Measurements from ENCODE around the gene SLX4. TPM values are rescaled to one million over a fixed set of nuclear protein-coding genes. Genes with fewer than 3 reads are reported as not detected.
"Not testable (repeated sequence)": the region's sequence is repeated elsewhere in the genome, so short reads cannot be mapped to it uniquely, and the experiment has no call there.

The SLX4 gene
- total RNA-seq, 1 donor from 2014 or later: 13.3 TPM

GRCh38 chr16:3618769-3619141, 7.3 kb upstream of the SLX4 start:
- DNase-seq (ENCODE audit: extremely low spot score, unreplicated experiment): no peak
- no peaks in the 10 kb centered on the region for H3K27me3 Mint-ChIP-seq
- no peak overlapping the region for H3K4me3 Mint-ChIP-seq
- no peak overlapping the region for H3K27ac Mint-ChIP-seq
- peaks cover 11% of the 10 kb centered on the region for H3K4me1 Mint-ChIP-seq (ENCODE audit: unreplicated experiment)
- no peak for TF ChIP-seq CTCF (conservative IDR thresholded peaks at IDR 0.05)
- peaks cover 14% of the 10 kb centered on the region for H3K36me3 Mint-ChIP-seq
- no peaks in the 10 kb centered on the region for H3K9me3 Mint-ChIP-seq

- Mint-ChIP-seq H3K4me1 (ENCODE audit: unreplicated experiment) (peaks cover 35% of the 10 kb centered on the region), H3K4me3 (peak overlapping the region; percentile 99), H3K27ac (peak overlapping the region; percentile 71), H3K36me3 (peaks cover 19% of the 10 kb centered on the region), H3K27me3 (no peaks in the 10 kb centered on the region), H3K9me3 (no peaks in the 10 kb centered on the region)
- no peak for TF ChIP-seq CTCF (conservative IDR thresholded peaks at IDR 0.05)
- DNase-seq (ENCODE audit: extremely low spot score, unreplicated experiment): no peak
These were observed 1.4 kb upstream of the SLX4 start for GRCh38 chr16:3612510-3613466.

- Mint-ChIP-seq H3K4me1 (ENCODE audit: unreplicated experiment) (peaks cover 35% of the 10 kb centered on the region), H3K4me3 (peak overlapping the region; percentile 99), H3K27me3 (no peaks in the 10 kb centered on the region), H3K36me3 (peaks cover 14% of the 10 kb centered on the region), H3K27ac (peak overlapping the region; percentile 35), H3K9me3 (no peaks in the 10 kb centered on the region)
- no peak for DNase-seq (ENCODE audit: extremely low spot score, unreplicated experiment)
- TF ChIP-seq CTCF (conservative IDR thresholded peaks at IDR 0.05): no peak
These were observed 684 bp downstream of the SLX4 start for GRCh38 chr16:3610698-3611145.

GRCh38 chr16:3609895-3610697, 1.3 kb downstream of the SLX4 start:
- peak overlapping the region; percentile 35 for H3K27ac Mint-ChIP-seq
- H3K4me1 Mint-ChIP-seq (ENCODE audit: unreplicated experiment): peaks cover 35% of the 10 kb centered on the region
- DNase-seq (ENCODE audit: extremely low spot score, unreplicated experiment): no peak
- H3K27me3 Mint-ChIP-seq: no peaks in the 10 kb centered on the region
- no peaks in the 10 kb centered on the region for H3K9me3 Mint-ChIP-seq
- H3K36me3 Mint-ChIP-seq: peaks cover 9% of the 10 kb centered on the region
- peak overlapping the region; percentile 99 for H3K4me3 Mint-ChIP-seq
- TF ChIP-seq CTCF (conservative IDR thresholded peaks at IDR 0.05): no peak

- peaks cover 30% of the 10 kb centered on the region for H3K4me1 Mint-ChIP-seq (ENCODE audit: unreplicated experiment)
- H3K36me3 Mint-ChIP-seq; H3K4me3 Mint-ChIP-seq; H3K9me3 Mint-ChIP-seq; H3K27me3 Mint-ChIP-seq; H3K27ac Mint-ChIP-seq; DNase-seq (ENCODE audit: extremely low spot score, unreplicated experiment): not testable (repeated sequence)
These were observed 2.4 kb downstream of the SLX4 start for GRCh38 chr16:3608976-3609375.

- Mint-ChIP-seq H3K27me3 (no peaks in the 10 kb centered on the region), H3K4me1 (ENCODE audit: unreplicated experiment) (peaks cover 24% of the 10 kb centered on the region), H3K36me3 (peaks cover 9% of the 10 kb centered on the region), H3K4me3 (no peak overlapping the region), H3K9me3 (no peaks in the 10 kb centered on the region), H3K27ac (no peak overlapping the region)
- no peak for DNase-seq (ENCODE audit: extremely low spot score, unreplicated experiment)
- TF ChIP-seq CTCF (conservative IDR thresholded peaks at IDR 0.05): no peak
These were observed 3.3 kb downstream of the SLX4 start for GRCh38 chr16:3608069-3608468.

Measured in type B pancreatic cell (in vitro differentiated cells).